RWPE2 (cell line): ENCODE data around the gene SLFN5.

Experiments used
- ATAC-seq: fragments of 200-7000 bp; cut with Tn5 transposase; 3 replicates; pipeline ENCODE4 v1.9.1; 2021; ENCODE audit warnings: low read depth
- DNase-seq: peaks from one replicate; pipeline ENCODE4 v3.0.0-alpha.2; 2020; ENCODE audit warnings: low spot score
- H3K27ac ChIP-seq: fragments of 450-650 bp; 2 replicates; pipeline ENCODE4 v1.5.1; 2017; ENCODE audit warnings: mild to moderate bottlenecking; ENCODE audit not compliant: poor library complexity, severe bottlenecking
- H3K27me3 ChIP-seq: fragments of 250-450 bp; sonication (Bioruptor Pico); 2 replicates; pipeline ENCODE4 v1.5.1; 2021; ENCODE audit warnings: mild to moderate bottlenecking, moderate library complexity; ENCODE audit not compliant: insufficient read depth, poor library complexity, severe bottlenecking
- H3K36me3 ChIP-seq: fragments of 250-450 bp; sonication (Bioruptor Pico); 2 replicates; pipeline ENCODE4 v1.5.1; 2020; ENCODE audit warnings: low read depth, mild to moderate bottlenecking, moderate library complexity
- H3K4me1 ChIP-seq: fragments of 250-450 bp; sonication (Bioruptor Pico); 2 replicates; pipeline ENCODE4 v1.5.1; 2021; ENCODE audit warnings: mild to moderate bottlenecking, moderate library complexity; ENCODE audit not compliant: insufficient read depth, poor library complexity, severe bottlenecking
- H3K4me3 ChIP-seq: fragments of 250-450 bp; sonication (Bioruptor Pico); 2 replicates; pipeline ENCODE4 v1.5.1; 2021; ENCODE audit warnings: mild to moderate bottlenecking, moderate library complexity; ENCODE audit not compliant: severe bottlenecking
- H3K9me3 ChIP-seq: fragments of 250-450 bp; sonication (Bioruptor Pico); 2 replicates; pipeline ENCODE4 v1.5.1; 2021; ENCODE audit warnings: mild to moderate bottlenecking, moderate library complexity; ENCODE audit not compliant: severe bottlenecking
- CTCF ChIP-seq: fragments of 450-650 bp; IDR thresholded peaks from one replicate; pipeline ENCODE4 v1.5.1; 2017; ENCODE audit warnings: mild to moderate bottlenecking, moderate library complexity; ENCODE audit not compliant: poor library complexity, severe bottlenecking

SLFN5 gene

GRCh38 chr17:35240861-35241260 is 2.0 kb upstream of the SLFN5 start:
- H3K4me3 ChIP-seq = no peak overlapping the region
- H3K27ac ChIP-seq = no peak overlapping the region
- H3K4me1 ChIP-seq = peaks cover 24% of the 10 kb centered on the region
- H3K9me3 ChIP-seq = no peaks in the 10 kb centered on the region
- ATAC-seq (no peak), DNase-seq (no peak)
- TF ChIP-seq CTCF = no peak
- no peaks in the 10 kb centered on the region for H3K27me3 ChIP-seq
- peaks cover 9% of the 10 kb centered on the region for H3K36me3 ChIP-seq

- ATAC-seq (no peak), DNase-seq (no peak)
- no peak for TF ChIP-seq CTCF
- Histone ChIP-seq H3K27ac (peak overlapping the region; percentile 97), H3K4me1 (peaks cover 29% of the 10 kb centered on the region), H3K9me3 (no peaks in the 10 kb centered on the region), H3K27me3 (no peaks in the 10 kb centered on the region), H3K4me3 (no peak overlapping the region), H3K36me3 (peaks cover 15% of the 10 kb centered on the region)
Measured at GRCh38 chr17:35241520-35241919, 1.4 kb upstream of the SLFN5 start.

GRCh38 chr17:35242158-35242804 is 591 bp upstream of the SLFN5 start:
- DNase-seq (peak; percentile 87), ATAC-seq (peak; percentile 57)
- TF ChIP-seq CTCF = peak; percentile 35
- H3K4me1 ChIP-seq = peaks cover 29% of the 10 kb centered on the region
- H3K4me3 ChIP-seq = peak overlapping the region; percentile 85
- no peaks in the 10 kb centered on the region for H3K27me3 ChIP-seq
- no peaks in the 10 kb centered on the region for H3K9me3 ChIP-seq
- H3K36me3 ChIP-seq = peaks cover 21% of the 10 kb centered on the region
- peak overlapping the region; percentile 97 for H3K27ac ChIP-seq

GRCh38 chr17:35243561-35244340 is 879 bp downstream of the SLFN5 start:
- ATAC-seq (peak; percentile 5; the same call in 1 of the 3 replicates), DNase-seq (no peak)
- no peaks in the 10 kb centered on the region for H3K9me3 ChIP-seq
- H3K36me3 ChIP-seq = peaks cover 35% of the 10 kb centered on the region
- H3K4me3 ChIP-seq = peak overlapping the region; percentile 85
- H3K27me3 ChIP-seq = no peaks in the 10 kb centered on the region
- peaks cover 23% of the 10 kb centered on the region for H3K4me1 ChIP-seq
- TF ChIP-seq CTCF = no peak
- peak overlapping the region; percentile 97 for H3K27ac ChIP-seq
